Heart left ventricle (tissue), 16 donors: ENCODE measurements around the gene CCDC200. TPM values are rescaled to one million over a fixed set of nuclear protein-coding genes. Genes with fewer than 3 reads are reported as not detected.

ENCODE experiments used
- ATAC-seq, 4 donors: fragments of 200-7000 bp; cut with Tn5 transposase; one replicate each; pipeline ENCODE4 v1.9.1; 2020 to 2022; ENCODE audit warnings: moderate library complexity in 4 of 4, mild to moderate bottlenecking in 3 of 4, moderate number of reproducible peaks in 1 of 4
- DNase-seq, 5 donors: peaks; one replicate each; pipeline ENCODE4 v3.0.0-alpha.2; 2020
- H3K27ac ChIP-seq, 12 donors: fragments of 200-600 bp; sonication (generic) in 4 of 12; one replicate each; pipeline versions ENCODE4 v1.5.0 to v1.8.0; 2016 to 2022; ENCODE audit warnings: mild to moderate bottlenecking in 2 of 12
- H3K27me3 ChIP-seq, 9 donors: fragments of 200-600 bp; sonication (generic) in 2 of 9; one replicate each; pipeline versions ENCODE4 v1.5.1 to v1.8.0; 2016 to 2022; ENCODE audit warnings: mild to moderate bottlenecking in 3 of 9
- H3K36me3 ChIP-seq, 9 donors: fragments of 200-600 bp; sonication (generic) in 2 of 9; one replicate each; pipeline versions ENCODE4 v1.5.0 to v1.8.0; 2018 to 2022; ENCODE audit warnings: mild to moderate bottlenecking in 2 of 9
- H3K4me1 ChIP-seq, 12 donors: fragments of 200-600 bp; sonication (generic) in 4 of 12; one replicate each; pipeline versions ENCODE4 v1.5.0 to v1.8.0; 2016 to 2022; ENCODE audit warnings: mild to moderate bottlenecking in 3 of 12
- H3K4me3 ChIP-seq, 12 donors: fragments of 200-600 bp; sonication (generic) in 4 of 12; one replicate each; pipeline versions ENCODE4 v1.5.0 to v1.8.0; 2017 to 2022; ENCODE audit warnings: mild to moderate bottlenecking in 9 of 12, moderate library complexity in 4 of 12
- H3K9me3 ChIP-seq, 12 donors: fragments of 200-600 bp; sonication (generic) in 4 of 12; one replicate each; pipeline versions ENCODE4 v1.5.0 to v1.8.0; 2016 to 2022; ENCODE audit warnings: mild to moderate bottlenecking in 1 of 12
- CTCF ChIP-seq, 12 donors: fragments of 200-600 bp; sonication (generic) in 4 of 12; IDR thresholded peaks; one replicate each; pipeline versions ENCODE4 v1.5.0 to v1.8.0; 2018 to 2022; ENCODE audit warnings: antibody characterized with exemption in 12 of 12, mild to moderate bottlenecking in 5 of 12
- POLR2A ChIP-seq, 2 donors: fragments of 450-650 bp; IDR thresholded peaks; one replicate each; pipeline ENCODE4 v1.6.1; 2017; ENCODE audit warnings: antibody characterized with exemption in 2 of 2, mild to moderate bottlenecking in 2 of 2, moderate library complexity in 2 of 2
- WGBS, 4 donors: extraction: QIAGEN DNeasy Blood & Tissue Kit in 2 of 4; methylation state at CpG; one replicate each; pipeline versions ENCODE4 v1.1.5 to v1.1.7; 2013 to 2018; 5-methylcytosine and 5-hydroxymethylcytosine counted together
- intact Hi-C, 10 donors: fragments of 100-400 bp; cut with DNase I; formaldehyde crosslinking; loops; one replicate each; pipeline versions ENCODE4 v1.11.1 to v1.14.2; 2022
- polyA plus RNA-seq, 2 donors: library from polyadenylated mRNA; stranded (reverse); fragments of 200-250 nt; gene quantifications; one replicate each; pipeline ENCODE4 v1.2.3, GENCODE V29; 2013
- total RNA-seq, 9 donors: library from RNA; depleted of rRNA in 2 of 9; stranded (reverse); fragments of >200 nt in 2 of 9; fragmentation: NEBNext Ultra II Directional in 3 of 9; extraction: Animal tissue kit (Norgen Biotek cat#: 25700) in 3 of 9; gene quantifications; one replicate each; pipeline versions ENCODE4 v1.1.0 to v1.2.4, GENCODE V29; 2016 to 2023
- donor health status: ischemic (EF 13 %, LVEDD 7.1; RV severe dilation, severe dysfunction).
- donor health status: healthy with polysubstance abuse.
- donor health status: DM: no; HTN: yes; CAD: no.
- donor health status: DM: no; HTN: no; CAD: no.
- donor health status: ischemic (EF 25% LVEDD 6.9; RV normal size, moderate dysfunction).
- donor health status: ischemic (EF 25% LVEDD 5.7; RV mildly dilated, moderate dysfunction).
- donor health status: healthy.
- donor health status: DM: yes; HTN: yes; CAD: no.
- donor health status: ischemic (EF 35%, LVEDD 5.7; RV mildly dilated, moderate dysfunction).
- donor health status: nonischemic (EF 11% LVEDD 7.7; RV severe dilation, severe dysfunction).
- donor health status: DM: yes; HTN: yes; CAD: no.
- donor health status: PGD.
- donor health status: ischemic (EF 29% LVEDD 5.4; RV normal size, mild dysfunction).
- donor health status: nonischemic (EF 23%, LVEDD 6.1; RV moderate dilation, normal function).

The CCDC200 gene
- total and polyA plus RNA-seq, 11 donors: not detected

GRCh38 chr17:43219746-43220380, 8.6 kb downstream of the CCDC200 start:
- no peak overlapping the region for H3K27ac ChIP-seq
- ATAC-seq: no peak
- peak in 1 of 5 donors; percentile 9 for DNase-seq
- no peaks in the 10 kb centered on the region for H3K4me1 ChIP-seq
- H3K27me3 ChIP-seq: no peaks in the 10 kb centered on the region
- peaks cover 0 to 75% (median 27%) of the 10 kb centered on the region in 9 donors for H3K36me3 ChIP-seq
- intact Hi-C loops: loop anchor here in 4 of 10 donors (10.0 kb wide), 3 partner anchors 105 to 195 kb away; partner anchors contain the start of genes RND2 (in 2 of the 4) and VAT1 (in 2 of the 4)
- no peak overlapping the region for H3K4me3 ChIP-seq
- TF ChIP-seq POLR2A (IDR thresholded peaks at IDR 0.05): no peak
- no peak for TF ChIP-seq CTCF (IDR thresholded peaks at IDR 0.05)
- no peaks in the 10 kb centered on the region for H3K9me3 ChIP-seq
- WGBS, 4 donors: 76 to 81% (median 78%) methylated on average over 8 of the region's 8 CpGs

- H3K4me3 ChIP-seq: no peak overlapping the region
- TF ChIP-seq POLR2A (IDR thresholded peaks at IDR 0.05) (no peak), CTCF (IDR thresholded peaks at IDR 0.05) (no peak)
- ATAC-seq (no peak), DNase-seq (peak in 1 of 5 donors; percentile 12)
- intact Hi-C loops: loop anchor here in 3 of 10 donors (10.0 kb wide), 2 partner anchors 126 to 194 kb away; partner anchors contain the start of genes RND2 (in 2 of the 3) and VAT1 (in 2 of the 3)
- H3K27ac ChIP-seq: no peak overlapping the region
- H3K27me3 ChIP-seq: no peaks in the 10 kb centered on the region
- H3K4me1 ChIP-seq: peaks cover 0 to 2% (median 0%) of the 10 kb centered on the region in 12 donors
- no peaks in the 10 kb centered on the region for H3K9me3 ChIP-seq
- 79 to 90% (median 83%) methylated on average over 2 of the region's 2 CpGs for WGBS, 4 donors
- peaks cover 0 to 75% (median 24%) of the 10 kb centered on the region in 9 donors for H3K36me3 ChIP-seq
Measured at GRCh38 chr17:43219001-43219400, 9.4 kb downstream of the CCDC200 start.

GRCh38 chr17:43217614-43218087, 10.8 kb downstream of the CCDC200 start:
- H3K9me3 ChIP-seq: no peaks in the 10 kb centered on the region
- H3K4me1 ChIP-seq: peaks cover 0 to 16% (median 5%) of the 10 kb centered on the region in 12 donors
- no peak overlapping the region for H3K4me3 ChIP-seq
- no peak for ATAC-seq
- 90 to 95% (median 95%) methylated on average over 2 of the region's 2 CpGs for WGBS, 4 donors
- H3K27me3 ChIP-seq: no peaks in the 10 kb centered on the region
- DNase-seq: peak in 1 of 5 donors; percentile 9
- H3K36me3 ChIP-seq: peaks cover 0 to 79% (median 24%) of the 10 kb centered on the region in 9 donors
- TF ChIP-seq CTCF (IDR thresholded peaks at IDR 0.05) (no peak), POLR2A (IDR thresholded peaks at IDR 0.05) (no peak)
- intact Hi-C loops: loop anchor here in 3 of 10 donors (10.0 kb wide), 2 partner anchors 127 to 193 kb away; partner anchors contain the start of genes RND2 (in 2 of the 3) and VAT1 (in 2 of the 3)
- no peak overlapping the region for H3K27ac ChIP-seq
